Dermis blood vessel endothelial cell (primary cell): ENCODE data around the gene DNAH10. TPM values are rescaled to one million over a fixed set of nuclear protein-coding genes. Genes with fewer than 3 reads are reported as not detected.

Experiments
- DNase-seq: peaks from one replicate; pipeline ENCODE4 v3.0.0; 2010
- total RNA-seq: library from RNA; depleted of rRNA; stranded (reverse); fragments of >200 nt; gene quantifications from 2 replicates; pipeline ENCODE4 v1.2.3, GENCODE V29; 2014

DNAH10 gene, protein sequence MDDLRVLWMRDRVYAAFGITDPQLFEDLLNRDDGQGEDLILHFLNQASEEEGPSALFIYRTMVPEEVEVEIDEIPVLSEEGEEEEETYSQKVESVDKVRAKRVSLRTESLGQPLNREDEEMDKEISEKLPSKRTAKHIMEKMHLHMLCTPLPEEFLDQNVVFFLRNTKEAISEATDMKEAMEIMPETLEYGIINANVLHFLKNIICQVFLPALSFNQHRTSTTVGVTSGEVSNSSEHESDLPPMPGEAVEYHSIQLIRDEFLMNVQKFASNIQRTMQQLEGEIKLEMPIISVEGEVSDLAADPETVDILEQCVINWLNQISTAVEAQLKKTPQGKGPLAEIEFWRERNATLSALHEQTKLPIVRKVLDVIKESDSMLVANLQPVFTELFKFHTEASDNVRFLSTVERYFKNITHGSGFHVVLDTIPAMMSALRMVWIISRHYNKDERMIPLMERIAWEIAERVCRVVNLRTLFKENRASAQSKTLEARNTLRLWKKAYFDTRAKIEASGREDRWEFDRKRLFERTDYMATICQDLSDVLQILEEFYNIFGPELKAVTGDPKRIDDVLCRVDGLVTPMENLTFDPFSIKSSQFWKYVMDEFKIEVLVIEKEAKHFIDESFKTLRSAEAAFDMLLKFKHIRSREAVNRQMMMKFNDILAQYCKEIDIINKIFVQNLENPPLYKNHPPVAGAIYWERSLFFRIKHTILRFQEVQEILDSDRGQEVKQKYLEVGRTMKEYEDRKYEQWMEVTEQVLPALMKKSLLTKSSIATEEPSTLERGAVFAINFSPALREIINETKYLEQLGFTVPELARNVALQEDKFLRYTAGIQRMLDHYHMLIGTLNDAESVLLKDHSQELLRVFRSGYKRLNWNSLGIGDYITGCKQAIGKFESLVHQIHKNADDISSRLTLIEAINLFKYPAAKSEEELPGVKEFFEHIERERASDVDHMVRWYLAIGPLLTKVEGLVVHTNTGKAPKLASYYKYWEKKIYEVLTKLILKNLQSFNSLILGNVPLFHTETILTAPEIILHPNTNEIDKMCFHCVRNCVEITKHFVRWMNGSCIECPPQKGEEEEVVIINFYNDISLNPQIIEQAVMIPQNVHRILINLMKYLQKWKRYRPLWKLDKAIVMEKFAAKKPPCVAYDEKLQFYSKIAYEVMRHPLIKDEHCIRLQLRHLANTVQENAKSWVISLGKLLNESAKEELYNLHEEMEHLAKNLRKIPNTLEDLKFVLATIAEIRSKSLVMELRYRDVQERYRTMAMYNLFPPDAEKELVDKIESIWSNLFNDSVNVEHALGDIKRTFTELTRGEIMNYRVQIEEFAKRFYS (N-terminal part only)
- under 0.01 TPM in 1 of 2 replicates, not detected in the other for total RNA-seq

DNA sequence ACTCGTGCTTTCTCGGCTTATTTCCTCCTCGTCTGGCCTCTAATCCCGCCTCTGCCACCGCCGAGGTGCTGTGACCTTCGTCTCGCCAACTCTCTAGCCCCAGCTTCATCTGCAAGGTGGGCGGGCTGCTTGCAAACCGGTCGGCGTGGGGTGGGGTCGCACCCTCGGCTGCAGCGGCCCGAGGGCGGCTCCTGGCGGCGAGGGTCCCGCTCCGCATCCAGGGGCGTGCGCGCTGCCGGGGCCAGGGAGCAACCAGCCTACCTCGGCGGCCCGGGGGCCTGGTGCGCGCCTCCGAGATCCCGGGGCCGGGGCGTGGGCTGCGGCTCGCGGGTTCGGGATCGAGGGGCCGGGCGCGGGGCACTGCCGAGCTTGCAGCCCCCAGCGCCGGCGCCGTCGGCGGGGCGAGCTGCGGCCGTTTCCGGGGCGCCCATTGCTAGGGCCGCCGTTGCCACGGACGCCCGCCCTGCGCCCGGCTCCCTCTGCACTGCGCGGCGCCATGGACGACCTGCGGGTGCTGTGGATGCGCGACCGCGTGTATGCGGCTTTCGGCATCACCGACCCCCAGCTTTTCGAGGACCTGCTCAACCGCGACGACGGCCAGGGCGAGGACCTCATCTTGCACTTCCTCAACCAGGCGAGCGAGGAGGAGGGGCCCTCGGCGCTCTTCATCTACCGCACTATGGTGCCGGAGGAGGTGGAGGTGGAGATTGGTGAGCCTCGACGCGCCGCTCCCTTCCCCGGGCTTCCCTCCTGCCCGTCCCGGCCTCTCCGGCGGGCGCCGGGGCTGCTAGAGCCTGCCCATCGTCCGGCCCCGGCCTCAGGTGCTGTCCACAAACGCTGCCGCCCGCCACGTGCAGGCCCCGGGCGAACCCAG lies at the start of gene DNAH10:
TSS of gene DNAH10 (plus strand) at position 461 of the 874 bp plus-strand sequence. CDS start at position 497, 36 bp downstream.
- DNase-seq = peak; percentile 34

DNA sequence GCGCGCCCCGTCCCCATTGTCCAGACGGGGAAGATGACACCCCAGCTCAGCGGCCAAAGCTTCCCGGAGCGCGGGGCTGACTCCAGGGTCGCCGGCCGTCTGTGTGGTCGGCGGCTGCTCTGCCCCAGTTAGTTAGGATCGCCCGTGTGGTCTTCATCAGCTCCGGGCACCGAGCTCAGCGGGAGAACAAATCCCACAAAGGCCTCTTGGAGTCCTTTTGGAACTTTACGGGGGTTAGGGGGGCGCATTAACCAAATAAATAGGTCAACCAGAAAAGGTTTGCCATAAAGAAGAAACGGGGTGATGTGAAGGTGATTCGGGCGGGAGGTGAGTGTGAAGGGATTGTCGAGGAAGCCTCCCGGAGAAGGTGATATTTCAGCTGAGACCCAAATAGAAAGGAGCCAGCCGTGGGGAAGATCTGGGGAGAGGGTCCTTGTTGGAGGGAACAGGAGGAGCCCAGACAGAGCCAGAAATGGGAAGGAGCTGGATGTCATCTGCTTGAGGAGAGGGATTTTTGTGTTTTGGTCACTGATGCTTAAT lies 49.3 kb upstream of the DNAH10 start:
- peak; percentile 32 for DNase-seq

DNA sequence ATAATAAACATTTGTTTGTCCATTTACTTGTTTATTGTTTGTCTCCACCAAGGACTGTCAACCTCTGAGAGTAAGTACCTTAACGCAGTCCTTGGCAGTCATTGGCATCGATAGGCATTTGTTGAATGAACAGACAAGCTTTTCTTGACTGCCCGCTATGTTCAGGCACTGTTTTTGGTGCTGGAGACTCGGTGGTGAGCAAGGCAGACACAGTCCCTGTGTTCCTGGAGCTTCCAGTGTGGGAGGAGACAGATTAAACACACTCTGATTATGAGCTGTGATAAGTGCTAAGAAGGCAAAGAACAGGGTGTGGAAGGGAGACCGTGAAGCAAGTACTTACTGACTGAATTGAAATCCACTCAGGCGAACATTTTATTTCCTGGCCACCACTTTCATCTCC lies 48.7 kb upstream of the DNAH10 start:
- peak; percentile 27 for DNase-seq

DNA sequence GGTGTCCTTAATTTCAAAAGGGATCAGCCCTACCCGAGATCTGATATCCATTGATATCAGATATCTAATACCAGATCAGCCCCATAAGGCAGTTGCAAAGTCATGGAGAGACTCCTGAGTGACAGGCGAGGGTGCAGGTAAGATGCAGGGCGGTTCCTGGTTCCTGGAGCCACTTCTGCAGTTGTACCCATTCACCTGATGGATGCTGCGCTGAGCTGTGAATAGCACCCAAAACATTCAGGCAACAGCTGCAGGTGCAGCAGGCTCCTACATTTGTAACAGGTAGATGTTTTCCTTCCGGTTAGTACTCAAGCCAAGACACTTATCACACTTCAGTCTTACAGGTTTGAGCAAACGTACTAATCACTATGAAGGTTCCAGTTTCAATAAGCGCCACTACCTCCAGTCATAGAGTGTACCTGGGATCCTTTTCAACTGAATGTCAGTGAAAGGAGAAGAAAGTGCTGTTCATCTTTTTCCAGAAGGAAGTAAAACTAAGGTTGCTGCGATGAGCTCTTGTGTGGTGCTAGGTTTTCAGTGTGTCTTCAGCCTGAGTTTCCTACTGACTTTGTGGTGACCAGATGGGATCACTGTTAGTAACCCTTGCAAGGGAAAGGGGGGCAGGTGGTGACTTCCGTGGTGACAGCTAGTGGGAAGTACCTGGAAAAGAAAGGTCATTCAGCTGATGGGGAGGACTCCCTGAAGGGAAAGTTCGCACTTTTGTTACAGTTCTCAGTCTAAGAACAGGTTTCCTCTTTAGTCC lies 48.1 kb upstream of the DNAH10 start:
- DNase-seq = no peak

DNA sequence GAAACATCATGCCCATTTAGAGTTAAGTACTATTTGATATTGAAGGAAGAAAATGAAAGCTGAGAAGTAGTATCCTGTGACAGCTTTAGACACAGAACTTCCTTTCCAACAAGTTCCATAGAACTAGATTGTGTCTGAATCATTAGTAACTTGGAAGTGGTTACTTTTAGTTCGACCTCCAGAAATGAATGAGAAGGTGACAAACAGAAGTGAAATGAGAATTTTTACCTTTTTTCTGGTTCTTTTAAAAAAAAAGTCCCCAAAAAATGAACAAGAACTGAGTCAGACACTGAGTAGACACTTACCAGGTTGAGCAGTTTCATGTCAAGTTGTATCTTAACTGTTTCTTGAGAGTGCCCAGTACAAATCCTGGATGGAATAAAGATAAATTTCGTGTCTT lies 46.9 kb upstream of the DNAH10 start:
- no peak for DNase-seq

DNA sequence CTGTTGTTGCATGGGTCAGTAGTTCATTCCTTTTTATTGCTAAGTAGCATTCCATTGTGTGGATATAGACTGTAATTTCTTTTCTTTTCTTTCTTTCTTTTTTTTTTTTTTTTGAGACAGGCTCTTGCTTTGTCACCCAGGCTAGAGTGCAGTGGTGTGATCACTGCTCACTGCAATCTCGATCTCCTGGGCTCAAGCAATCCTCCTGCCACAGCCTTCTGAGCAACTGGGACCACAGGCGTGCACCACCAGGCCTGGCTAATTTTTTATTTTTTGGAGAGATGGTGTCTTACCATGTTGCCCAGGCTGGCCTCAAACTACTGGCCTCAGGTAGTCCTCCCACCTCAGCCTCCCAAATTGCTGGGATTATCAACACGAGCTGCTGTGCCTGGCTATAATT lies 44.8 kb upstream of the DNAH10 start:
- no peak for DNase-seq

DNA sequence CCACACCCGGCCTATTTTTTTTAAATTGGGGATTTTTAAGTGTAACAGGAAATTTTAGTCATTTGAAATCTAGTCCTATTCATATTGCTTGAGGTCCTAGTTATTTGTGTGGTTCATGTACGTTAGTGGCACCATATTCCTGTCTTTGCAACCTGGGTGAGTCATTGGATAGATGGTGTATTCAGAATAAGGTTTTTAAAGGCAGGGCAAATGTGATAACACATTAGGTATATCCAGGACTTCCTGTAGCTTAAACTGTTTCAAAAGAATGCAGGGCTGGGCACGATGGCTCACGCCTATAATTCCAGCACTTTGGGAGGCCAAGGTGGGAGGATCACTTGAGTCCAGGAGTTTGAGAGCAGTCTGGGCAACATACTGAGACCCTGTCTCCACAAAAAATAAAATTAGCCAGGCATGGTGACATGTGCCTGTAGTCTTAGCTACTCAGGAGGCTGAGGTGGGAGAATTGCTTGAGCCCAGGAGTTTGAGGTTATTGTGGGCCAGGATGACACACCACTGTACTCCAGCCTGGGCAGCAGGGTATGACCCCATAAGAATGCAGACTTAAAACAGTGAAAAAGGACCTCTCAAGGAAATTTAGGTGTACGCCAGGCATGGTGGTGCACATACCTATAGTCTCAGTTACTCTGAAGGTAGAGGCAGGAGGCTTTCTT lies 41.8 kb upstream of the DNAH10 start:
- DNase-seq = no peak

DNA sequence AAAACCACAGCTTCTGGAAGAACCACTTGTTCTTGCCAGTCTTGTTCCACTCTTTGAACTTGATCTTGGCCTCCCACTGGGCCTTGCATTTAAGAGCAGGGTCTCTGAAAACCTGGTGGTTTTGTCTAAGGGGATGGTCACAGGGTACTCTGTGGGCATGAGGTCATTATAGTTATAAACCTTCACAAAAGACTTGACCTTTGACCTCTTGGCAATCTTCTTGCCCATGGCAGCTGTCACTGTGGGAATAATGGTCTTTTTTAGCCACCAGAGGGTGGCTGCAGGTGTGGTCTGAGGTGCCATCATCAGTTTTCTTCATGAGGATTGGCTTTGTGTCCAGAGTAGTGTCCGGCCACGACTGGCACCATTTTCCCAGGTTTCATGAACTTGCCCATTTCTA lies 40.9 kb upstream of the DNAH10 start:
- no peak for DNase-seq

DNA sequence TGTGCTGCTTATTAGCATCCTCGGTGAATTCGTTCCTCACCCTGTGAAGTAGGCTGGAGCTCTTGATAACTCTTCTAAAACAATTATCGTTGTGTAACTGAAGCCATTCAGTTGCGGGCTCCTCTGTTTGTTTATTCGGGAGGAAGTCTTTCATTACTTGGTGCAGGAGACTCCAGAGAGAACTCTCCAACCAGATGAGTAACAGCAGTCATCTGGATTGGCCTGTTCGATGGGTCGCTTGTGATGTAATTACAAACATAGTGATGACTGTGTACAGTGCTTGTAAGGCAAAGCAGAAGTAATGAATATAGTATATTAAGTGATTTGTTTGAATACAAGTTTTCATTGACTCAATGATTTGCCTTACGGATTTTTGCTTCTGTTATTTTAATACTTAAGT lies 39.1 kb upstream of the DNAH10 start:
- DNase-seq = no peak

DNA sequence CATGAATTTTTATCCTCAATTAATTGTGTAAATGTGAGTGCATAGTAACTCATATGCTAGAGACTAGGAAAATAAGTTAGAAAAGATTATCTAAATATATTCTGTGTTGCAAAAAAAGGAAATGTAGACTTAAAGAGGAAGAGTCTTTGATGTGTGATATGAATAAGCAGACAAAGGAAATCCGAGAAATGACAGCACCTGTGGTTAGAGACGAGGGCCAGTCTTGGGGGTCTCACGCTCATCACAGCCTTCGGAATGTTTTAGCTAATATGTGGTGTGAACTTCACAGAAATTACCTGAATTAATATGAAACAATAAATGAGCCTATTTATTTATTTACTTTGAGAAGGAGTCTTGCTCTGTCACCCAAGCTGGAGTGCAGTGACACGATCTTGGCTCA lies 38.3 kb upstream of the DNAH10 start:
- DNase-seq = no peak

DNA sequence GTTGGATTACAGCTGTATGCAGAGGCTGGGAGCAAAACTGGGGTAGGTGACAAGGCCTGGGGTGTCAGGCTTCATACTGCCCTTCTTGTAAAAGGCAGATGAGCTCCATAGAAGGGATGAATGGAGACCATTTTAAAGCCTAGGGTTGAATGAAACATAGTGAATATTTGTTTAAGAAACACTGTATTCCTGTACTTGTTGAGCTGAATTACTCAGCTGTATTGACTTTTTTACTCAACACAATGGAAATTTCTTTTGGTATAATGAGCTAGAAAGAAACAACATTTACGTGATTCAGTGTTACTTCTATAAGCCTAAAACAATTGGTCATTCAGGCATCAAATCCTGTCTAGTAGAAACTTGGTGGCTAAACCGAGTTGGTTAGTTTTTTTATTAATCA lies 35.9 kb upstream of the DNAH10 start:
- no peak for DNase-seq

DNA sequence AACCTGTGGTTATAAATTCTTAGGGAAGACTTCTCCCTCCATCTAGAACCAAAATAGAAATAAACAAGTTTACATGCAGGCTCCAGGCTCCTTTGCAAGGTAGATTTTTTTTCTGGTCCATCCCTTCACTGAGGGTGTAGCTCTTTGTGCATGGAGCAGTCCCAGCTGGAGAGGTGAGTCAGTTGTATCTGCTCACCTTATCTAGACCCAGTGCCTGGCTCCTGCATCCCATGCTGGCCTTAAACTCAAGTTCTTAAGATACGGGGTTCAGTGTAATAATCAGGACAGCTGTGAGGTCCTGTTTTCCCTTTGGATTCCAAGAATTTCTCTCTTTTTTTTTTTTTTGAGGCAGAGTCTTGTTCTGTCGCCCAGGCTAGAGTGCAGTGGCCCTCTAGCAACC lies 35.1 kb upstream of the DNAH10 start:
- no peak for DNase-seq

DNA sequence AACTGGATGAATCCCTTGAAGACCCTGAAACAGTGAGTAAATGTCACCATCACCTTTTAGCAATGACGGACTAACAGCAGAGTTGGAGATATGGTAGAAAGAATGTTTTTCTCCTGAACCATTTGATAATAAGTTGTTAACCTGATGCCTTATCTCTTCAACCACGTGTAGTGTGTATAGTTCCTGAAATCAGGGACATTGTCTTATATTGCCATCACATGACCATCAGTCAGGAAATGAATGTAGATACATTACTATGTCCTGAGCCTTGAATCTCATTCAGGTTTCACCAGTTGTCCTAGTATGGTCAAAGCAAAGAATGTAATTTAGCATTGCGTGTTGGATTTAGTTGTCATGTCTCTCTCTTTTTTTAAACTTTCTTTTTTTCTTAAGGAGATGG lies 34.2 kb upstream of the DNAH10 start:
- DNase-seq = no peak

DNA sequence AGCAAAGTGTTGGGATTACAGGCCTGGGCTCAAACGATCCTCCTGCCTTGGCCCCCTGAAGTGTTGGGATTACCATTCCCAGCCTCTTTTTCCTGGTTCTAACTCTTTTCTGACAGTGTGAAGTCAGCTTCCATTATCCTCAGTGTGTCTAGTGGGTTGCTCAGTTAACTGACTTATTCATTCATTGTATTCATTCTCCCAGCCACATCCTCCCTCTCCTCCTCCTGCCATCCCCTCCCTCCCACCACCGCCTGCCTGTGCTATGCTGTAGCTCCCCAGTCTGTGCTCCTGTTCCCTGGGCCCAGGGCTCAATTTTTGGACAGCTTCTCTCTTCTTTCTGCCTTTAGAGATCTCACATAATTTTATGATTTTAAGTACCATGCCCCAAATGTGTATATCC lies 30.5 kb upstream of the DNAH10 start:
- DNase-seq = no peak

DNA sequence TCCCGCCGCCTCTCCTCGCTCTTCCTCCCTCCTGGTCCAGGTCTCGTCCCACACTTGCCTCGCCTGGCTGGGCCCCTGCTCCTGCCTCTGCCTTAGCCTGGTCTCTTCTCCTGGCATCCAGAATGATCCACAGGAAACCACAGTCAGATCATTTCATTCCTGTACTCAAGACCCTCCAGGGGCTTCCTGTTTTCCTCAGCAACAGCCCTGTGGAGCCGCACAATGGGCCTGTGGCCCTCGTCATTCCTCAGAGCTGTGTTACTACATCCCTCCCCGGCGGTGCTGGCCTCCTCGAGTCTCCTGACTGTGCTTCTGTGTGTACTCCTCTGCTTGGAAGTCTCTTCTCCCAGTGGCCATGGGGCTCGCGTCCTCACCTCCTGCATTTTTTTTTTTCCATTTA lies 29.9 kb upstream of the DNAH10 start:
- DNase-seq = peak; percentile 26

DNA sequence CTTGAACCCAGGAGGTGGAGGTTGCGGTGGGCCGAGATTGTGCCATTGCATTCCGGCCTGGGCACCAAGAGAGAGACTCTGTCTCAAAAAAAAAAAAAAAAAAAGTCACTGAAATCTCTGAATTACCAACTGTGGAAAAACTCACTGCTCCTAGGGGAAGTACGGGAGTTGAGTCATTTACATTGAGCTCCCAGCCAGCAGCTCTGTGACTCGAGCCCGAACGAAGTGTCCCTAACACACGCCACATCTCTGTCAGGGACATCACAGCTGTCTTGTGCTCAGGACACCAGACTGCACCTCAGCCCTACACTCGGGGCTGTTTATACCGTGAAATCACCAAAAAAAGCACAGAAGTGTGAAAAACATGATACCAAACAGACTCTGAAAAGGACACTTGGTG lies 28.9 kb upstream of the DNAH10 start:
- no peak for DNase-seq

DNA sequence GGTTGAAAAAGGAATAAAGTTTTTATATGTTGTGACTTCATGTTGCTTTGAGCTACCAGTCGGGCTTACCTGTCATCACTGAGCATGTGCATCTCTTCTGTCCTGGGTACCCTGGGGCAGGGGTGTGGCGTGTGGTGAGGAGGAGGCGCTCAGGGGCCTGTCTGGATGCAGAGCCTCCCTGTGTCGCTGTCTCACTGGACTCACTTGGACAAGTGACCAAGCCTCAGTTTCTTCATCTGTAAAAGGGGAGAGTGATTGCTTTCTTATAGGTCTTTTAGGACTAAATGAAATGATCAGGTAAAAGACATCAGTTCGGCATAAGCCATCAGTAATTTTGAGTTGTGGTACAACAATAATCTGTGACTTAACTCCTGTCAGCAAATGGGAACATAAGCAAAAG lies 27.8 kb upstream of the DNAH10 start:
- no peak for DNase-seq

DNA sequence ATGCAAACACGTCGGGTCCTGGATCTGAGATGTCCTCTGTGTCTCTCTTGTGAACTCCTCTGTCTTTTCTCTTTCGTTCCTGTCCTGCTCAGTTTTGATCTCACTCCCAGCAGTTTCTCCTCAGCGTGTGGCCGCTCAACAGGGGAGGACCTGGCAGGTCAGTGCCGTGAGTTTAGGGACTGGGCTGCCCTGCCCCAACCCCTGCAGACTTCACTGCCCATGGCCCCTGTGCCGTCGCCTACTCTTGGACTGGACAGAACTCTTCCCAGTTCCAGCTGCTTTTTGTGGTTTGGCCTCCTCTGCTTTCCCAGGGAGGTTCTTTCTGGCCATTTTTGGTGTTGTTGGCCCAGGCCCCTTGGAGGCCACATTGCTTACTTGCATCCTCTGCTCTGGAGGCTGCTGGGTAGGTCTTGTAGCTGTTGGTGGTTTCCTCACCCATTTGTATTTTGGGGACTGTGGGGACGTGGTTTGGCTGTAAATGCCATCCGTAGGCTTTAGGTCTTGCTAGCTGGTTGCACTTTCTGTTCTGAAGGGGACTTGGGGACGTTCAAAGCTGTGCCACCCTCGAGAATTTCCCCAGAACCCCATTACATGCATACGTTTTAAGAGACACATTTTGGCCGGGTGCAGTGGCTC lies 20.0 kb upstream of the DNAH10 start:
- no peak for DNase-seq

DNA sequence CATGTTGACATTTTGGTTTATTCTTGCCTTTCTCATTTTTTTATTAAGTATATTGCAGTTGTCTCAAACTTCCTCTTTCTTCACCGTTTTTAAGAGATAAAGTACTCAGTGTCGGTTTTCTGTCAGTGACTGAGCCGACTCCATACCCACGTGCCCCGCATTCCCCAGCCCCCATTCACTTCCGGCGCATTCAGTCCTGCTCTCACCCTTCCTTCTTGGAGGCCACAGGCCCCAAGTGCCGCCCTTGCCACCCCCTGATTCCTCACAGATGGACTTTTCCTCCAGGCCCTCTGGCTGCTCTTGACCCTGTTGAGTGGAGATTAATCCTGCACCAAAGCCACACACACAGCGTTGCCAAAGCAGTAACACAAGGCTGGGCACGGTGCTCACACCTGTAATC lies 19.1 kb upstream of the DNAH10 start:
- DNase-seq = no peak

DNA sequence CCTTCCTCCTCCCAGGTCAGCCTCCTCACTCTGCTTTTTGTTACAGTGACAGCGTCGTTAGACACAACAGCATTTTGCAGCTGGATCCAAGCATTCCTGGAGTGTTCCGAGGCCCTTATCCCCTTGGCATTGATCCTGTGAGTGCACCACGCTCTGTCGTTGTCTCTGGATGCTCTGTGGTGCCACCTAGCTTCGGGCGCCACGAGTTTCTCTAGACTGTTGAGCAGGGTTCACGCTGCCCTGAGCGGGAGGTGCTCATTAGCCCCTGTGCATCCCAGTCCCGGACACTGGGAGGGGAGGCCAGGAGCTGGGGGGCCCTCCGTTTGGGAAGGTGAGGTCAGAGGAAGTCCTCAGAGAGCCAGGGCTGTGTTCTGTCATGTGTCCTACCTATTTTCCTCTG lies 17.3 kb upstream of the DNAH10 start:
- no peak for DNase-seq
